SU-DHL-6 (cell line): Measurements from ENCODE around the gene DNAAF6.

Experiments used
- H2AFZ ChIP-seq: fragments of 200-600 bp; sonication (generic); 2 replicates; pipeline ENCODE4 v1.6.1; 2014; ENCODE audit warnings: low read depth, mild to moderate bottlenecking, moderate library complexity, mixed read lengths, antibody characterized with exemption, low read length; ENCODE audit not compliant: severe bottlenecking
- H3F3A ChIP-seq: fragments of 200-600 bp; shearing (Covaris generic); 2 replicates; pipeline ENCODE4 v1.6.0; 2016; ENCODE audit warnings: antibody characterized with exemption, mild to moderate bottlenecking; ENCODE audit not compliant: insufficient read depth
- H3K27ac ChIP-seq: fragments of 200-600 bp; sonication (generic); 2 replicates; pipeline ENCODE4 v1.5.1; 2016; ENCODE audit warnings: low read depth, mild to moderate bottlenecking, low read length, moderate library complexity, mixed read lengths
- H3K27me3 ChIP-seq: fragments of 200-600 bp; sonication (generic), shearing (Covaris generic); 2 replicates; pipeline ENCODE4 v1.6.0; 2014; ENCODE audit warnings: mild to moderate bottlenecking, low read length
- H3K36me3 ChIP-seq: fragments of 200-600 bp; sonication (generic); 2 replicates; pipeline ENCODE4 v1.6.1; 2014; ENCODE audit warnings: mild to moderate bottlenecking, low read length, mixed read lengths
- H3K4me2 ChIP-seq: fragments of 300-600, 200-600 bp; shearing (Covaris generic), sonication (generic); 2 replicates; pipeline ENCODE4 v1.6.0; 2014; ENCODE audit warnings: low read length, low read depth, mild to moderate bottlenecking; ENCODE audit not compliant: poor library complexity, severe bottlenecking
- H3K4me3 ChIP-seq: fragments of 200-600 bp; sonication (generic); 2 replicates; pipeline ENCODE4 v1.5.1; 2014; ENCODE audit warnings: antibody characterized with exemption, low read length, mild to moderate bottlenecking, mixed read lengths; ENCODE audit not compliant: insufficient read depth, poor library complexity, severe bottlenecking
- H3K79me2 ChIP-seq: fragments of 200-600 bp; sonication (generic); 2 replicates; pipeline ENCODE4 v1.6.1; 2014; ENCODE audit warnings: mild to moderate bottlenecking, low read length, moderate library complexity; ENCODE audit not compliant: insufficient read depth
- H3K9ac ChIP-seq: fragments of 200-600 bp; sonication (generic); 2 replicates; pipeline ENCODE4 v1.7.0; 2014; ENCODE audit warnings: mild to moderate bottlenecking, low read length
- H3K9me2 ChIP-seq: fragments of 200-600 bp; sonication (generic); replicated peaks from 2 replicates; pipeline ENCODE4 v1.6.1; 2014; ENCODE audit warnings: low read length; ENCODE audit not compliant: insufficient read depth
- H3K9me3 ChIP-seq: fragments of 200-600 bp; sonication (generic); 2 replicates; pipeline ENCODE4 v1.6.1; 2014; ENCODE audit warnings: low read length, mixed read lengths; ENCODE audit not compliant: insufficient read depth
- H4K20me1 ChIP-seq: fragments of 200-600 bp; sonication (generic); 2 replicates; pipeline ENCODE4 v1.6.1; 2014; ENCODE audit warnings: low read depth, mild to moderate bottlenecking, antibody characterized with exemption, low read length, moderate library complexity, mixed read lengths
- CTCF ChIP-seq: fragments of 200-600 bp; sonication (generic); IDR thresholded peaks from one replicate; pipeline ENCODE4 v1.5.1; 2017; ENCODE audit warnings: antibody characterized with exemption, mild to moderate bottlenecking, low read length, moderate library complexity; ENCODE audit not compliant: insufficient read depth, poor library complexity, severe bottlenecking
- EZH2phosphoT487 ChIP-seq: fragments of 200-600 bp; sonication (generic), shearing (Covaris generic); conservative IDR thresholded peaks from 2 replicates; pipeline ENCODE4 v1.6.1; 2018; ENCODE audit warnings: mild to moderate bottlenecking, antibody characterized with exemption, low read length, moderate library complexity, mixed read lengths

The DNAAF6 gene

DNA sequence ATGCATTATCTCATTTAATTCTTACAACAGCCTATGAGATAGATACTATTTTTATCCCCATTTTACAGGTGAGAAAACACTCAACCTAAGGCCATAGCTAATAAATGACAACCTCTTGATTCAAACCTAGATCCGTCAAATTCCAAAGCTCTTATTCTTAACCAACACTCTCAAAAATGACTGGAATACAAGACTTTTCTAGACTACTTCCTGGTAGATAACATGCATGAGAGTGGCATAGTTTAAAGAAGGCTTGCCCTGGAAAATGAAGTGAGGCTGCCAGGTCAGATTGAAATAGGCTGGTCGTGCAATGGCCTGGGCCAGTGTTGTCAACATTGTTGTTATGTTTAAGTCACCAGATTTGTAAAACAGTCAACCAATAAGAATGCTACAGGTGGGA is 86.6 kb downstream of the DNAAF6 start:
- Histone ChIP-seq H3F3A (no peaks in the 10 kb centered on the region), H3K27ac (no peak overlapping the region), H3K9me2 (no peaks in the 10 kb centered on the region), H3K27me3 (no peaks in the 10 kb centered on the region), H3K9ac (no peak overlapping the region), H3K79me2 (no peaks in the 10 kb centered on the region), H3K4me2 (no peak overlapping the region), H4K20me1 (no peaks in the 10 kb centered on the region), H3K4me3 (no peak overlapping the region), H3K9me3 (no peaks in the 10 kb centered on the region), H3K36me3 (no peaks in the 10 kb centered on the region), H2AFZ (no peak overlapping the region)
- TF ChIP-seq EZH2phosphoT487 (no peak), CTCF (no peak)
